ENCODE data around the gene SLC35D1. TPM values are rescaled to one million over a fixed set of nuclear protein-coding genes. Genes with fewer than 3 reads are reported as not detected.

The SLC35D1 gene
- total and polyA plus RNA-seq, 2 experiments from 2014 or later = 9.1 to 14.9 TPM

- in situ Hi-C loops (cut with MboI) = no loop called here
- peaks cover 48% of the 10 kb centered on the region for H3F3A ChIP-seq (ENCODE audit: insufficient read depth)
- peak; percentile 55 for DNase-seq
Observed at GRCh38 chr1:67020304-67020703, 33.6 kb downstream of the SLC35D1 start.

GRCh38 chr1:67019600-67020136 lies 34.3 kb downstream of the SLC35D1 start:
- Histone ChIP-seq H4K20me1 (ENCODE audit: insufficient read depth) (no peaks in the 10 kb centered on the region), H3K9me2 (ENCODE audit: insufficient read depth) (no peaks in the 10 kb centered on the region), H3K79me2 (ENCODE audit: insufficient read depth) (peaks cover 4% of the 10 kb centered on the region; the same call in 1 of the 2 replicates), H3K9me3 (ENCODE audit: low read depth) (no peaks in the 10 kb centered on the region), H3K27me3 (replicated peaks; ENCODE audit: insufficient read depth) (no peaks in the 10 kb centered on the region), H3K4me3 (no peak overlapping the region), H3K4me2 (ENCODE audit: unreplicated experiment) (peak overlapping the region; percentile 45), H3K36me3 (ENCODE audit: low read depth) (peaks cover 18% of the 10 kb centered on the region; the same call in 1 of the 2 replicates), H3K27ac (peak overlapping the region; percentile 57), H2AFZ (peak overlapping the region; percentile 22), H3K9ac (no peak overlapping the region), H3K4me1 (ENCODE audit: insufficient read depth) (peaks cover 28% of the 10 kb centered on the region), H3F3A (ENCODE audit: insufficient read depth) (peaks cover 48% of the 10 kb centered on the region)
- in situ Hi-C loops (cut with MboI) = no loop called here
- DNase-seq = peak; percentile 68
- TF ChIP-seq EZH2phosphoT487 (IDR thresholded peaks at IDR 0.05; ENCODE audit: insufficient read depth, low read depth) (no peak), EZH2 (IDR thresholded peaks at IDR 0.05; ENCODE audit: insufficient read depth, poor library complexity, severe bottlenecking) (no peak)
- 0% methylated on average over 1 of the region's 1 CpG for whole genome bisulfite sequencing, 2 experiments (ENCODE audit: low coverage in 1 of 2, low lambda C conversion rate in 2 of 2, missing lambda C conversion rate in 2 of 2)

More at GRCh38 chr1:67020304-67020703, 33.6 kb downstream of the SLC35D1 start:
- no peak overlapping the region for H3K4me3 ChIP-seq
- H3K27me3 ChIP-seq (replicated peaks; ENCODE audit: insufficient read depth) = no peaks in the 10 kb centered on the region
- no peaks in the 10 kb centered on the region for H3K9me3 ChIP-seq (ENCODE audit: low read depth)
- no peak overlapping the region for H3K9ac ChIP-seq
- H4K20me1 ChIP-seq (ENCODE audit: insufficient read depth) = no peaks in the 10 kb centered on the region
- no peak for TF ChIP-seq EZH2 (IDR thresholded peaks at IDR 0.05; ENCODE audit: insufficient read depth, poor library complexity, severe bottlenecking)
- no peak for TF ChIP-seq EZH2phosphoT487 (IDR thresholded peaks at IDR 0.05; ENCODE audit: insufficient read depth, low read depth)
- peaks cover 28% of the 10 kb centered on the region for H3K4me1 ChIP-seq (ENCODE audit: insufficient read depth)
- H3K79me2 ChIP-seq (ENCODE audit: insufficient read depth) = peaks cover 4% of the 10 kb centered on the region; the same call in 1 of the 2 replicates
- H3K36me3 ChIP-seq (ENCODE audit: low read depth) = peaks cover 18% of the 10 kb centered on the region; the same call in 1 of the 2 replicates
- peak overlapping the region; percentile 57 for H3K27ac ChIP-seq
- WGBS, 2 experiments (ENCODE audit: low coverage in 1 of 2, low lambda C conversion rate in 2 of 2, missing lambda C conversion rate in 2 of 2) = 83 to 84% methylated on average over 2 of the region's 2 CpGs
- no peak overlapping the region for H2AFZ ChIP-seq
- no peaks in the 10 kb centered on the region for H3K9me2 ChIP-seq (ENCODE audit: insufficient read depth)
- H3K4me2 ChIP-seq (ENCODE audit: unreplicated experiment) = peak overlapping the region; percentile 45

GRCh38 chr1:67019121-67019520 lies 34.8 kb downstream of the SLC35D1 start:
- Histone ChIP-seq H3K36me3 (ENCODE audit: low read depth) (peaks cover 18% of the 10 kb centered on the region; the same call in 1 of the 2 replicates), H3K4me3 (no peak overlapping the region), H3K4me2 (ENCODE audit: unreplicated experiment) (peak overlapping the region; percentile 45), H3K79me2 (ENCODE audit: insufficient read depth) (peaks cover 4% of the 10 kb centered on the region; the same call in 1 of the 2 replicates), H3F3A (ENCODE audit: insufficient read depth) (peaks cover 48% of the 10 kb centered on the region), H3K9ac (no peak overlapping the region), H3K9me2 (ENCODE audit: insufficient read depth) (no peaks in the 10 kb centered on the region), H3K27ac (peak overlapping the region; percentile 57), H3K27me3 (replicated peaks; ENCODE audit: insufficient read depth) (no peaks in the 10 kb centered on the region), H4K20me1 (ENCODE audit: insufficient read depth) (no peaks in the 10 kb centered on the region), H2AFZ (peak overlapping the region; percentile 22), H3K4me1 (ENCODE audit: insufficient read depth) (peaks cover 28% of the 10 kb centered on the region), H3K9me3 (ENCODE audit: low read depth) (no peaks in the 10 kb centered on the region)
- 99% methylated on average over 4 of the region's 4 CpGs for WGBS, 2 experiments (ENCODE audit: low coverage in 1 of 2, low lambda C conversion rate in 2 of 2, missing lambda C conversion rate in 2 of 2)
- DNase-seq = no peak
- in situ Hi-C loops (cut with MboI) = no loop called here
- TF ChIP-seq EZH2phosphoT487 (IDR thresholded peaks at IDR 0.05; ENCODE audit: insufficient read depth, low read depth) = no peak
- no peak for TF ChIP-seq EZH2 (IDR thresholded peaks at IDR 0.05; ENCODE audit: insufficient read depth, poor library complexity, severe bottlenecking)

GRCh38 chr1:67018574-67018973 lies 35.4 kb downstream of the SLC35D1 start:
- no peak overlapping the region for H3K4me2 ChIP-seq (ENCODE audit: unreplicated experiment)
- H2AFZ ChIP-seq = no peak overlapping the region
- no peak overlapping the region for H3K27ac ChIP-seq
- H3K36me3 ChIP-seq (ENCODE audit: low read depth) = peaks cover 18% of the 10 kb centered on the region; the same call in 1 of the 2 replicates
- H3K9me2 ChIP-seq (ENCODE audit: insufficient read depth) = no peaks in the 10 kb centered on the region
- peaks cover 48% of the 10 kb centered on the region for H3F3A ChIP-seq (ENCODE audit: insufficient read depth)
- DNase-seq = peak; percentile 13
- H3K4me1 ChIP-seq (ENCODE audit: insufficient read depth) = peaks cover 28% of the 10 kb centered on the region
- TF ChIP-seq EZH2 (IDR thresholded peaks at IDR 0.05; ENCODE audit: insufficient read depth, poor library complexity, severe bottlenecking) = no peak
- TF ChIP-seq EZH2phosphoT487 (IDR thresholded peaks at IDR 0.05; ENCODE audit: insufficient read depth, low read depth) = no peak
- in situ Hi-C loops (cut with MboI) = no loop called here
- H4K20me1 ChIP-seq (ENCODE audit: insufficient read depth) = no peaks in the 10 kb centered on the region
- H3K9ac ChIP-seq = no peak overlapping the region
- H3K79me2 ChIP-seq (ENCODE audit: insufficient read depth) = peaks cover 4% of the 10 kb centered on the region; the same call in 1 of the 2 replicates
- H3K4me3 ChIP-seq = no peak overlapping the region
- H3K9me3 ChIP-seq (ENCODE audit: low read depth) = no peaks in the 10 kb centered on the region
- no peaks in the 10 kb centered on the region for H3K27me3 ChIP-seq (replicated peaks; ENCODE audit: insufficient read depth)
- WGBS, 2 experiments (ENCODE audit: low coverage in 1 of 2, low lambda C conversion rate in 2 of 2, missing lambda C conversion rate in 2 of 2) = 100% methylated on average over 2 of the region's 2 CpGs
